DND-41 (cell line): ENCODE measurements around the gene FBXO42.

Source experiments
- CTCF ChIP-seq: IDR thresholded peaks from 2 replicates; pipeline ENCODE4 v1.5.1; 2012; ENCODE audit warnings: borderline replicate concordance, low read length, moderate library complexity, mild to moderate bottlenecking; ENCODE audit not compliant: poor library complexity, severe bottlenecking; ENCODE audit errors: extremely low read depth
- EZH2 ChIP-seq: IDR thresholded peaks from 3 replicates; pipeline ENCODE4 v1.6.1; 2012; ENCODE audit warnings: borderline replicate concordance, low read depth, mild to moderate bottlenecking, moderate library complexity, low read length, inconsistent platforms; ENCODE audit not compliant: severe bottlenecking

- TF ChIP-seq CTCF (no peak), EZH2 (no peak)
Measured at GRCh38 chr1:16372535-16373285, 20.4 kb upstream of the FBXO42 start.
